C4-2B (cell line): ENCODE results near the gene MEGF11.

Experiments used
- H3K27ac ChIP-seq: fragments of 450-650 bp; 2 replicates; pipeline ENCODE4 v1.5.1; 2017
- ZFX ChIP-seq: fragments of 450-650 bp; IDR thresholded peaks from 2 replicates; pipeline ENCODE4 v1.6.1; 2017
- TF ChIP-seq, protein P1 (sequence below): fragments of 450-650 bp; conservative IDR thresholded peaks from 2 replicates; pipeline ENCODE4 v1.5.1; 2017; ENCODE audit warnings: mild to moderate bottlenecking

The MEGF11 gene

DNA sequence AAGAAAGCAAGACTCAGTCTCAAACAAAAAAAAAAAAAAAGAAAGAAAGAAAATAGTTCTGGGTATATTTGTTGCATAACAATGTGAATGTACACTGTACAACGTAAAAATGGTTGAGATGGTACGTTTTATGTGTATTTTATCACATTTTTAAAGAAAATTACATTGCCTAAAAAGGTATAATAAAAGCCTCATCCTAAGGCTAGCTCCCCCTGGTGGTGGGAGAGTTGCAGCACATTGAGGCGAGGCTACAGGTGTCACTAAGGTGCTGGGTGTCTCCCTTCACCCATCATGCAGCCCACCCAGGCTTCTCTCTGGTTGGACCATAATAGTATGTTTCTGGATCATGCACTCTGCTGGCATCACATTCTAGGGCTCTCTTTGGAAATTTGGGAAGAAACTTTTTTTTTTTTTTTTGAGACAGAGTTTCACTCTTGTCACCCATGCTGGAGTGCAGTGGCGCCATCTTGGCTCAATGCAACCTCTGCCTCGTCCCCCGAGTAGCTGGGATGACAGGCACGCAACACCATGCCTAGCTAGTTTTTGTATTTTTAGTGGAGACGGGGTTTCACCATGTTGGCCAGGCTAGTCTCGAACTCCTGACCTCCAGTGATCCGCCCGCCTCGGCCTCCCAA lies 396.6 kb downstream of the MEGF11 start:
- TF ChIP-seq, protein P1, sequence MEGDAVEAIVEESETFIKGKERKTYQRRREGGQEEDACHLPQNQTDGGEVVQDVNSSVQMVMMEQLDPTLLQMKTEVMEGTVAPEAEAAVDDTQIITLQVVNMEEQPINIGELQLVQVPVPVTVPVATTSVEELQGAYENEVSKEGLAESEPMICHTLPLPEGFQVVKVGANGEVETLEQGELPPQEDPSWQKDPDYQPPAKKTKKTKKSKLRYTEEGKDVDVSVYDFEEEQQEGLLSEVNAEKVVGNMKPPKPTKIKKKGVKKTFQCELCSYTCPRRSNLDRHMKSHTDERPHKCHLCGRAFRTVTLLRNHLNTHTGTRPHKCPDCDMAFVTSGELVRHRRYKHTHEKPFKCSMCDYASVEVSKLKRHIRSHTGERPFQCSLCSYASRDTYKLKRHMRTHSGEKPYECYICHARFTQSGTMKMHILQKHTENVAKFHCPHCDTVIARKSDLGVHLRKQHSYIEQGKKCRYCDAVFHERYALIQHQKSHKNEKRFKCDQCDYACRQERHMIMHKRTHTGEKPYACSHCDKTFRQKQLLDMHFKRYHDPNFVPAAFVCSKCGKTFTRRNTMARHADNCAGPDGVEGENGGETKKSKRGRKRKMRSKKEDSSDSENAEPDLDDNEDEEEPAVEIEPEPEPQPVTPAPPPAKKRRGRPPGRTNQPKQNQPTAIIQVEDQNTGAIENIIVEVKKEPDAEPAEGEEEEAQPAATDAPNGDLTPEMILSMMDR = peak; percentile 95
- no peak for TF ChIP-seq ZFX
- no peak overlapping the region for H3K27ac ChIP-seq

DNA sequence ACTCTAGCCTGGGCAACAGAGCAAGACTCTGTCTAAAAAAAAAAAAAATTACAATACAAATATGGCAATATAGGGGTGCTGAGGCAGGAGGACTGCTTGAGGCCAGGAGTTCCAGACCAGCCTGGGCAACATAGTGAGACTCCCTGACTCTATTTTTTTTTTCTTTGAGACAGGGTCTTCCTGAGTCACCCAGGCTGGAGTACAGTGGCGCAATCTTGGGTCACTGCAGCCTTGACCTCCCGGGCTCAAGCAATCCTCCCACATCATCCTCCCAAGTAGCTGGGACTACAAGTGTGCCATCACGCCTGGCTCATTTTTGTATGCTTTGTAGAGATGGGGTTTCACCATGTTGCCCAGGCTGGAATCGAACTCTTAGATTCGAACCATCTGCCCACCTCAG lies 401.6 kb downstream of the MEGF11 start:
- no peak overlapping the region for H3K27ac ChIP-seq
- TF ChIP-seq ZFX = no peak
- TF ChIP-seq, protein P1 = no peak

DNA sequence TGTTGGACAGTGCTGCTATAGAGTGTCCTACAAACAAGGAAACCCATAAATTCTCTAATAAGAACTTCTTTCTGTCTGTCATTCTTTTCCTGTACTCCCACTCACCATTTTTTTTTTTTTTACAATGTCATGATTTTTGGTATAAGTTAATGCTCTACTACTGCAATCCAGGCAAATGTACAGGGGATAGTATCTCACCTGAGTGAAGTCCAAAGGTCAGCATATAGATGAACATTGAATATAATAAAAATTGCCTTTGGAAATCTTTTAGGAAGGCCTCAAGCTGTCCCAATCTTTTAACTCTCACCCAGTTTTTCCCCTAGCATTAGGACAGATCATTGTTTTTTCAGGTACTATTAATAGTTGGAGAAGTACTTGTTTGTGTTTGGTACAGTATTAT lies 405.6 kb downstream of the MEGF11 start:
- H3K27ac ChIP-seq = no peak overlapping the region
- no peak for TF ChIP-seq ZFX
- TF ChIP-seq, protein P1 = no peak

DNA sequence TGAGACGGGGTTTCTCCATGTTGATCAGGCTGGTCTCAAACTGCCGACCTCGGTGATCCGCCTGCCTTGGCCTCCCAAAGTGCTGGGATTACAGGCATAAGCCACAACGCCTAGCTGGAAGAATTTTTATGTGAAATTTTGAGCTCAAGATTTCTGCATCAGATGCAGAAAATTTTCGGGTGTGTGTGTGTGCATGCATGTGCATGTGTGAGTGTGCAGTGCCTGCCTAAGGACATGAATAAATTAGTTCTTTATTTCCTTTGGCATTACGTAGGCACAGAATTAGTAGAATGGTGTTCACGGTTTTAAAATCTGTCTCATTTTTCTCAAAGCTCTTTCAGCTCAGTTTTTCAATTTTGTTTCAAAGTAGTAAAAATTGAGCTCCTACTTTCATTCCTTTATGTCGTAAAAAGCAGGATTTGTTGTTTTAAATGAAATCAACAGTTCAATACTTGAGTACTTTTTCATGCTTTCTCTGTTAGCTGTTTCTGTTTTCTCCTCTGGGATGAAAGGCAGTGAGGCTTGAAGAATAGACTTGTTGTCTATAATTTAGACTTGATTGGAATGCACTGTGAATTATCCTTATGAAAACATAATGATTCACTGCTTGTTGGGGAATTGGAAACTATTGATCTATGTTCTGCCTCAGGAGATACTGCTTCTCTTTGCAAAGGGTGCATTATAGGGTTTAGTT lies 407.6 kb downstream of the MEGF11 start:
- H3K27ac ChIP-seq = no peak overlapping the region
- no peak for TF ChIP-seq ZFX
- TF ChIP-seq, protein P1 = no peak
